Motor neuron (in vitro differentiated cells): Measurements from ENCODE around the gene SERPINI1. TPM values are rescaled to one million over a fixed set of nuclear protein-coding genes. Genes with fewer than 3 reads are reported as not detected.

Experiments
- ATAC-seq, 8 experiments: fragments of 200-7000 bp; cut with Tn5 transposase; replicated peaks in 6 of 8; 2 replicates each; pipeline ENCODE4 v1.8.0; 2021; ENCODE audit warnings: mild to moderate bottlenecking in 8 of 8, moderate library complexity in 8 of 8
- H3K27ac ChIP-seq, 2 donors: fragments of 250-450 bp; sonication (Bioruptor Pico); 2 replicates each; pipeline ENCODE4 v1.9.0; 2021; ENCODE audit warnings: antibody characterized with exemption in 2 of 2, mild to moderate bottlenecking in 2 of 2, moderate library complexity in 1 of 2
- H3K4me1 ChIP-seq, 2 donors: fragments of 250-450 bp; sonication (Bioruptor Pico); replicated peaks in 1 of 2; 2 replicates each; pipeline ENCODE4 v1.6.1; 2021; ENCODE audit warnings: antibody characterized with exemption in 2 of 2, mild to moderate bottlenecking in 2 of 2, moderate library complexity in 1 of 2
- H3K4me3 ChIP-seq, 5 donors: fragments of 250-450 bp; sonication (Bioruptor Pico); 2 replicates each; pipeline ENCODE4 v1.9.0; 2021; ENCODE audit warnings: antibody characterized with exemption in 5 of 5, mild to moderate bottlenecking in 5 of 5, moderate library complexity in 4 of 5
- WGBS, 10 experiments: fragments of 450-650 bp; shearing (Covaris generic); methylation state at CpG; one replicate each; pipeline ENCODE4 v1.0.0; 2022; 5-methylcytosine and 5-hydroxymethylcytosine counted together
- in situ Hi-C, 9 experiments: fragments of 400-800 bp; cut with MboI; loops; one replicate each; pipeline ENCODE4 v1.15.0; 2021; ENCODE audit warnings: low sequenced_read_pairs in 9 of 9, low pct_unique_long_range_greater_than_20kb in 2 of 9; ENCODE audit not compliant: unreplicated experiment in 9 of 9
- total RNA-seq, 8 experiments: library from RNA; unstranded; fragments of 300-600 nt; gene quantifications; 2 replicates each; pipeline versions ENCODE4 v1.2.3 to v1.2.4, GENCODE V29; 2022

Gene SERPINI1
- total RNA-seq, 8 experiments from 2014 or later = 1.2 to 29.9 (median 10.7) TPM

DNA sequence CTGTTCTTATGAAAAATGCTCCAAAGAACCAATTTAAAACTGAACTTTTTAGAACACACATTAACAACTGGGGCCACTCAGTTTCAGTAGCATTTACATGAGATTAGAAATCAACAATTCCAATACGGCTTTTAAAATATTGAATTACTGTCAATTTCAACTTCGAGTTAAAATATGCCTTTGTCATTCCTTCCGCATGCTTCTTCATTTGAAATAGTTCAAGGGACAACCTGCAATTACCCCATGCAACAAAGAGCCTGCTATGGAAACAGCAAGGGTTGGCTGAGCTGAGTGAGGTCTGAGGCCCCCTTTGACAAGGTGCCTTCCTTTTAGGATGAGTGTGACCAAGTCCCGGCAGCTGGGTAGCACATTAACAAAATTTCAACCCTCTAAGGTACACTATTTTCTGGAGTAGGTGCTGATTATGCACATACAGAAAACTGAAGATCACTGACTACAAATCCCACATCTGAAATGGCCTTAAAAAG, 12.5 kb upstream of the SERPINI1 start:
- peaks cover 0 to 3% of the 10 kb centered on the region in 2 donors for H3K4me1 ChIP-seq
- no peak for ATAC-seq
- in situ Hi-C loops = no loop called here
- WGBS, 10 experiments = 53 to 100% (median 73%) methylated on average over 1 to 4 of the region's 4 CpGs; no CpG with 5 or more reads in 3 of the 10 experiments
- no peak overlapping the region for H3K27ac ChIP-seq
- H3K4me3 ChIP-seq = no peak overlapping the region

DNA sequence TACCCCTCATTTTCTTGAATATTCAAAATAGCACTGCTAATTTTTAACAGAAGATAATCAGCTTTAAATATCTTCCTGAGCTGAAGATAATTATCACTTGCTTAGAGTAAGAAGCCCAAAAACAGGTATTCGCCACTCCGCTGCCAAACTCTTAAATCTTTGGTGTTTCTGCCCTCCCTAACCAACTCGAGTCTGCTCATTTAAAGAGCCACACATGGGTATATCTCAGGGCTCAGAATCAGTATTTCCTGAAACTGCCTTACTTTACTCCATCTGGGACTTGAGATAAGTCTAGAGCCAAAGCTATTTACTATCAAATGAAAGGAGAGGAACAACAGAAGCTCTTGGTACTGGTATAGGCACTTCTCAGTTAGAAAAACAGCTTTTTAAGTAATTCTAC, 11.6 kb upstream of the SERPINI1 start:
- ATAC-seq = no peak
- H3K27ac ChIP-seq = no peak overlapping the region
- H3K4me1 ChIP-seq = peaks cover 0 to 3% of the 10 kb centered on the region in 2 donors
- no peak overlapping the region for H3K4me3 ChIP-seq
- WGBS, 10 experiments = 74 to 100% (median 94%) methylated on average over 1 to 3 of the region's 3 CpGs
- in situ Hi-C loops = no loop called here

DNA sequence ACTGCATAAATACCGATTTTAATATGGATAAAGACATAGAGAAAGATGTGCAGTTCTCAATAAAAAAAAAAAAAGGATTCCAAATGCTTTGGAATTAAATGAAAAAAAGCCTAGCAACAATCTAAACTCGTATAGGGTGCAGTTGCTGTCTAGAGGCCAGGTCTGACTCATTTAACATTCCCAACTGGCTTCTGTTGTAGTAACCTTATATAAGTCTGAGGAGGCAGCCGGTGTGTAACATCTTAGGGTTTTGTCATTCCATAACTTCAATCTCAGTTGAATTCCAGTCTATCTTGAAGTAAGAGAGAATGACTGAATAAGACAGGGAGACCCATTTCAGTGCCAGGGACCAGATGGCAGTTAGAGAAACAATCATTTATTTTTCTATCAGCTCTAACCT, 7.3 kb upstream of the SERPINI1 start:
- Histone ChIP-seq H3K4me3 (no peak overlapping the region), H3K4me1 (peaks cover 2 to 6% of the 10 kb centered on the region in 2 donors), H3K27ac (no peak overlapping the region)
- WGBS, 10 experiments = 41 to 92% (median 81%) methylated on average over 2 to 3 of the region's 3 CpGs
- in situ Hi-C loops = no loop called here
- peak in 2 of 8 experiments; percentile 47 to 61 for ATAC-seq

DNA sequence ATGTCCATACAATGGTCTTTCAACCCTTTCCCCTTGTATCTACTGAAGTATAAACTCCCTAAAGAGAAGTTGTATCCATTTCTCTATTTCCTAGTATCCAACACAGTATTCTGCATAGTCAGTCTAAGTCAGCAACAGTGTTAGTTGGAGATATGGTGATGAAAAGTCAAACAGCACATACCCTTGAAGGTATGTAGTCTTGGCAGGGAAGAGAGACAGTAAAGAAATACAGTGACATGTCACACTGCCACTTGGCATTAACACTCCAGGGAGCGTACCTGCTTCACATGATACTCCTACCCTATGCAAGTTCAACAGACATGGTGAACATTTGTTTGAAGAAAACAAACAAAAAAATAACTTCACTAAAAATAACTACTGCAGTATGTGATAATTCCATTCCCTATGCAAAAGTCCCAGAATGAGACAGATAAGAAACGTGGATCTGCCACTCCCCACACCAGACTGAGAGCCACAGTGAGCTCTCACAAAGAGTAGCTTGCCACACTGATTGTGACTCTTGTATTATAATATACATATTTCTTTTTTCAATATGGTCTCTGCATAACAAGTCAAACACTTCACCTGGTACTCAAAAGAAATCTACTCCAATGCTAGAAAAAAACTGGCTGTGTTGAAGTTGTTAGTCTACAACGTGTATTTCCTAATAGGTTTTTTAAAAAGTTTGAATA, 6.7 kb upstream of the SERPINI1 start:
- ATAC-seq = peak in 3 of 8 experiments; percentile 14 to 44 (median 28)
- in situ Hi-C loops = no loop called here
- Histone ChIP-seq H3K27ac (no peak overlapping the region), H3K4me1 (peaks cover 0 to 9% of the 10 kb centered on the region in 2 donors), H3K4me3 (no peak overlapping the region)
- WGBS, 10 experiments = 28 to 100% (median 87%) methylated on average over 1 to 3 of the region's 3 CpGs

DNA sequence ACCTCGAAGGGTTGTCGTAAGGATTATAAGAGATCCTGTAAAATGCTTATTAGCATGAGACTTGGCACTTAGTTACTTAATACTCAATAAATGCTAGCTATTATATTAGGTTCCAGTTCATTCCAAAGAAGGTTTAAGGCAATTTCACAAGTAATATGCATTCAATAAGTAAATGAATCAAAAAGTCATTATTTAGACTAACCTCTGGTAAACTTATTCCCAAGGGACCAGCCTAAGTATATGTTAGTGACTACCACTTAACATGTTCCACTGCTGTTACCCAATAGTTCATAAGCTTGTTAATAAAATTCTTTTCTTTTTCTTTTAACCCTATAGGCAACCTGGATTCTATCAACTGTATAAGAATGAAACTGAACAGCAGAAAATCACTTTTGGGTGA, 5.9 kb upstream of the SERPINI1 start:
- ATAC-seq = no peak
- in situ Hi-C loops = no loop called here
- Histone ChIP-seq H3K4me1 (peaks cover 0 to 9% of the 10 kb centered on the region in 2 donors), H3K27ac (no peak overlapping the region), H3K4me3 (no peak overlapping the region)
- 58 to 100% (median 92%) methylated on average over 1 to 2 of the region's 2 CpGs for whole genome bisulfite sequencing, 10 experiments

DNA sequence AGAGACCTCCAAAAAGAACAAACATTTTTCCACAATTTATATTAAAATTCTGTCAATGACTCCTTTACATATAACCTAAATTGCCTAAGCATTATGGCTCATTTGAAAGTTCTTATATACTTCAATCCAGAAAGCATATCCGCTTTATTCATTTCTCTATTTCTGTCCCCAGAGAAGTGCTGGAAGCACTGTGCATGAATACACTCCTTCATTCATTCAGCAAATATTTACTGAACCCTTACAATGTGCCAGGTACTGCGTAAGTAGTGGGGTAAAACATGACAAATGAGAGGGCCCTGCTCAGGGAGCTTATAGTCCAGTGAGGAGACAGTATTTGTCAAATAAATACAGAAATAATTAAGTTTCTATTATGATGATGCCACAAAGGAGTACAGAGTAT, 4.1 kb upstream of the SERPINI1 start:
- ATAC-seq = no peak
- no peak overlapping the region for H3K27ac ChIP-seq
- in situ Hi-C loops = no loop called here
- 75 to 100% (median 100%) methylated on average over 1 to 2 of the region's 2 CpGs; no CpG with 5 or more reads in 2 of the 10 experiments for WGBS, 10 experiments
- no peak overlapping the region for H3K4me3 ChIP-seq
- peaks cover 0 to 12% of the 10 kb centered on the region in 2 donors for H3K4me1 ChIP-seq

DNA sequence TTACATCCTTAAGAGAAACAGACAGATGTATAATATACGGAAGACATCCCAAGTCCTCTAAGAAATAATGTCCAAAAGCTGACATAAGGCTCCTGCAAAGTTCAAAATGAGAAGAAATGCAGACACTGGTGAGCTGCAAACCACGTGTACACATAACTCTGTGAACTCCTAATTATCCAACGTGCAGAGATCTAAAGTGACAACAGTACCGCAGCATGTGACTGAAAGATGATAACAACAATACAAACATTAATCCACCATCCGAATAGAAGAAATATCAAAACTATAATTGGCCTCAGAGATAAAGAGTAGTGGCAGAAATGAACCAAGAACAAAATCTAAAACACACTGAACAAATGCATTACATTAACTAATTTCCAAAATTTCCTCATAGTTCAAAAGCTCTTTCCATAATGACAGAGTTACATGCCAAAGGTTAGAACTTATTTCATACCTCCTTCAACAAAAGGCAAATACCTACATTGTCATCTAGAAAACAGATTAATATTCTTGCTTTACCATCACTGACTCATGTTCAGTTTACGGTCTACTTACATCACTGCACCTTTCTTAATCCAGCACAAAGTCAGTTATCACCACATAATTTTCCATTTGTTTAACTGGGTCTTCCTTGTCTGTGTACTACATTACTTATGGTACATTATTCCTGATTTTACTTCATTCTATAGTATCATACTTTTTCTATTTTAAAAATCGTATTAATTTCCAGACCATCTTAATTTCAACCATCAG, 3.0 kb upstream of the SERPINI1 start:
- no peak for ATAC-seq
- Histone ChIP-seq H3K4me1 (peaks cover 0 to 12% of the 10 kb centered on the region in 2 donors), H3K4me3 (peak overlapping the region in 1 of 5 donors; percentile 11), H3K27ac (no peak overlapping the region)
- 37 to 88% (median 75%) methylated on average over 2 to 7 of the region's 7 CpGs for WGBS, 10 experiments
- in situ Hi-C loops = no loop called here

DNA sequence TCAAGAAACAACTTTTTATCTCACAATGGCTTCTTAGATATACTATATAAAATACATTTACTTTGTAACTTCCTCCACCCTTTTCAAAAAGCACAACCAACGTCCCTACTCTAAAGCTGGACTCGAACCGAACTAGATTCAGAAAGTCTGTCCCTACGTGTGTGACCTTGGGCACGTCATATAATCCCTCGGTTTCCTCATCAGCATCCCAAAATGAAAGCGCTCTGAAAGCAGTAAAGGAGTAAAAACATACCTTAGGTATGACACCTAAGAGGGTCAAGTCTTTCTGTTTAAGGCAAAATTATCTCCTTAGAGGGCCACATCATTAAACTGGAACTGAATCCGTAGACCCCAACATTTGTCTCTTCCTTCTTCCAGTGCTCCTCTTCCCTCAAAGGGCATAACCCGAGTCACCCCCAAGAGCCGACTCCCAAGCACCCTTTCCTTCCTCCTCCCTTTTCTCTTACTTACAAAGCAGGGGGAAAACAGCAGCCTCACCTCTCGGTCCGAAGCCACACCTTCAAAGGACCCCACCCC, 1.5 kb upstream of the SERPINI1 start:
- Histone ChIP-seq H3K4me3 (peak overlapping the region; percentile 63 to 100 (median 84)), H3K4me1 (peaks cover 0 to 12% of the 10 kb centered on the region in 2 donors), H3K27ac (peak overlapping the region; percentile 71 to 74)
- WGBS, 10 experiments = 0 to 4% (median 0%) methylated on average over 4 to 8 of the region's 12 CpGs; no CpG with 5 or more reads in 1 of the 10 experiments
- no peak for ATAC-seq
- in situ Hi-C loops = no loop called here

DNA sequence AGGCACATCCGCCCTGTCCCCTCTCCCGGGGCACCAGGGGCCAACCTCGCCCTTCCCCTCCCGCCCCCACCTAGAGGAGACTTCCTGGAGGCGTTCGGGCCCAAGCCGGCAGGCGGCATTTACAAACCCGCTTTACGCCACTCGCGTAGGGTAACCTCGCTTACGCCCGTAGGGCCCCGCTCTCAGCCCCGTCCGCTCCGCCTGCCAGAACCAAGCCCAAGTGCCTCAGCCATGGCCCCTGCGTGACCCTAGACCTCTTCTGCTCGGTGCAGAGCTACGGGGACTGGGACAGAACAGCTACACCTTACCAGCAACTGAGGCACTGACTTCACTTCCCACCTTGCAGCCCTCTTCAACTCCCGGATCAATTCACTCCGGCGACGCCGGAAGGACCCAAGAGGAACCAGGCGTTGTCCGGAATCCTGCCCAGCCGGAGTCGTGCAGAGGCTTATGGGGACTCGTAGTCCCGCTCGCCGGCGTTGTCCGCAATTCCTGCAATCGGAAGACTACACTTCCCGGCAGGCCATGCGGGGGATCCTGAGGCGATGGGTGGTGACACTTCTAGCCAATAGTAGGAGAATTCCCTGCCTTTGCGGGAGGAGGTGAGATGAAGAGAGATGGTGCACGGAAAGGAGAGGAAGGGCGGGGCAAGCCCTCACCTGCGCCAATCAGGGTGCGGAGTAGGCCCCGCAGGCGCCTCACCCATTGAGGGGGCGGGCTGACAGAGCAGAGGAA, 856 bp upstream of the SERPINI1 start, which contains the start of gene PDCD10:
TSS of gene PDCD10 (minus strand) at position 395 of the 735 bp plus-strand sequence. CDS start 14,735 bp downstream, outside the sequence.
- peak; percentile 80 to 91 (median 90) for ATAC-seq
- Histone ChIP-seq H3K27ac (peak within 1 kb of the TSS; percentile 71 to 74), H3K4me1 (peaks cover 0 to 12% of the 10 kb centered on the region in 2 donors), H3K4me3 (peak within 1 kb of the TSS; percentile 63 to 100 (median 84))
- 0 to 1% (median 0%) methylated on average over 2 to 17 of the region's 49 CpGs; no CpG with 5 or more reads in 6 of the 10 experiments for WGBS, 10 experiments
- in situ Hi-C loops = no loop called here

DNA sequence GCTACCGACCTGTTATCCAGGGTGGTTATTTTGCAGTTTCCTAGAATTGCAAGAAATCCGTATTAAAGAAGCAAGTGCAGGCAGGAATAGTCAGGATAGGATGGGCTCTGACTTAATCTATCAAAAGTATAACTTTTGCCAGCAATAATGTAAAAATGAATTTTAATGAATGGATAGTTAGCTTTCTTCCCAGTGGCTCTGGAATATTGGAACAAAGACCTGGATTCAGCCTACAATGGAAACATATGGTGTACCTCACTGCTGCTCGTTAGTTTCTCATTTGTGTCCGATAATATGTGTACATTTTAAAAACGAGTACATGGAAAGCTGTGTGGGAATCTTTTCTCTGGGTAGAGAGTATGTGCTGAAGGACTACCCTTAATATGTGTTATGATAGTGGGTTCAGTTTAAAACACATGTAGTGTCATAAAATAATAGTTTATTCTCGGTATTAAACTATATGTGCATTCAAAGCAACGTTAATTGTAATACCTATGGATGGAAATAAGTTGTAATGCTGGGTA, 805 bp downstream of the SERPINI1 start:
- ATAC-seq = no peak
- H3K4me1 ChIP-seq = peaks cover 0 to 12% of the 10 kb centered on the region in 2 donors
- 0 to 40% (median 28%) methylated on average over 1 to 7 of the region's 7 CpGs for whole genome bisulfite sequencing, 10 experiments
- in situ Hi-C loops = no loop called here
- peak overlapping the region; percentile 63 to 100 (median 84) for H3K4me3 ChIP-seq
- no peak overlapping the region for H3K27ac ChIP-seq

DNA sequence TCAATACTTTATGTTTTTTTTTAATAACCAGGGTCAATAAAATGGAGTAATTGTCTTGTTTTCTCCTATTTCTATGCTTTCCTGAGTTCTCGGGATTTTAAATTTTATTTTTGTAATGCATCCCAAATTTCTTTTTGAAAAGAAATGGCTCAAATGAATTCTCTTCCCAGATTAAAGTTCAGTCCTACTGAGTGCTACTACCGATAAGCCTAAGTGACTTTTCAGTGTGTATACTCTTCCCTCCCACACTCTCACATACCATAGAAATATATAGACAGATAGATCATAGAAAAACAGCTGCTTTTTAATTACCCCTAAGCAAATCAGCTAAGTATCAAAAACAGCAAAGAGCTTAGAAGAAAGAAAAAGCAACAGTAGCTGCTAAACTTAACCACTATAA, 1.5 kb downstream of the SERPINI1 start:
- in situ Hi-C loops = no loop called here
- H3K27ac ChIP-seq = no peak overlapping the region
- 53 to 100% (median 94%) methylated on average over 1 to 2 of the region's 2 CpGs; no CpG with 5 or more reads in 1 of the 10 experiments for WGBS, 10 experiments

DNA sequence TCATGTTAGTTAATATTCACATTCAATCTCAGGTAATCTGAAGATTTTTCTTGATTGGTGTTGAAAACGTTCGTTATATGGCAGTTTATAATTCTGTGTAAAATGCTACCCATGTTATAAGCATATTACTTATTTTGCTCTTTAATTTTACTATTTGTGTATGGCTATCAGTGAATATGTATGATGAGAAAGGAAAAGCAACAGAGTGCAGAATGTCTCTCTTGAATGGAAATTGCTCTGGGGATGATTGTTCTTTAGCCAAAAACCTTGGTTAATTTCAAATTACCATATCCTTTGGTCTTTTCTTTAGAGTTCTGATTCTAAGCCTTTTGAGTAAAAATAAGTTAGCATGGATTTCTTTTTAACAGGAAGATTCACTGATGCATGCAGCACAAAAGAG, 2.5 kb downstream of the SERPINI1 start:
- 25 to 80% (median 46%) methylated on average over 1 to 2 of the region's 2 CpGs; no CpG with 5 or more reads in 2 of the 10 experiments for WGBS, 10 experiments
- Histone ChIP-seq H3K4me3 (no peak overlapping the region), H3K4me1 (peaks cover 0 to 7% of the 10 kb centered on the region in 2 donors), H3K27ac (no peak overlapping the region)
- in situ Hi-C loops = no loop called here
- ATAC-seq = no peak

More for the DNA sequence above, 1.5 kb downstream of the SERPINI1 start:
- no peak for ATAC-seq
- Histone ChIP-seq H3K4me3 (no peak overlapping the region), H3K4me1 (peaks cover 0 to 12% of the 10 kb centered on the region in 2 donors)
